K562 (cell line): ENCODE measurements around the gene COLQ. TPM values are rescaled to one million over a fixed set of nuclear protein-coding genes. Genes with fewer than 3 reads are reported as not detected.

Experiments used
- ATAC-seq: fragments of 200-7000 bp; cut with Tn5 transposase; 3 replicates; pipeline ENCODE4 v1.9.1; 2020; ENCODE audit warnings: moderate library complexity
- BruUV-seq: library from RNA; stranded (reverse); fragments of 400-500 nt; replicated peaks from 2 replicates; lab custom pipeline; 2021; lab: Mats Ljungman, UMichigan
- CTCF ChIA-PET: fragments of 300-600 bp; formaldehyde crosslinking; extraction: SDS; loops from one replicate; lab custom pipeline; 2021; ENCODE audit warnings: low intra/inter-chr PET ratio; lab: Yijun Ruan, JAX
- POLR2A ChIA-PET: fragments of 300-600, 350-650 bp; sonication (Branson Sonifier 250); formaldehyde crosslinking; extraction: SDS; loops from one replicate; lab custom pipeline; 2021; ENCODE audit warnings: antibody characterized with exemption, inconsistent platforms; lab: Yijun Ruan, JAX
- DNase-seq, 4 experiments: peaks; one replicate each; pipeline versions ENCODE4 v3.0.0 to v3.0.0-alpha.2; 2011 to 2018; ENCODE audit warnings: low spot score in 3 of 4, mixed read lengths in 3 of 4; ENCODE audit errors: extremely low read depth in 1 of 4
- FAIRE-seq: peaks from 2 replicates; lab custom pipeline; 2011; peaks lifted over from hg19 to GRCh38; lab: Jason Lieb, UNC
- H2AFZ ChIP-seq: 2 replicates; pipeline ENCODE4 v1.6.0; 2011; ENCODE audit warnings: low read depth, low read length, control low read depth, inconsistent platforms
- H3K27ac ChIP-seq: fragments of 200-600 bp; 3 replicates; pipeline ENCODE4 v1.8.0; 2011; ENCODE audit warnings: low read depth, mild to moderate bottlenecking, control low read depth, inconsistent platforms, low read length, moderate library complexity, mixed read lengths; ENCODE audit errors: extremely low read depth
- H3K27me3 ChIP-seq, 2 experiments: fragments of 300-600 bp in 1 of 2; 2 replicates in 1 of 2; 3 replicates in 1 of 2; pipeline versions ENCODE4 v1.6.0 to v1.8.0; 2011; ENCODE audit warnings: inconsistent platforms in 2 of 2, low read length in 2 of 2, mild to moderate bottlenecking in 1 of 2, mixed read lengths in 1 of 2, moderate library complexity in 1 of 2; ENCODE audit not compliant: control insufficient read depth in 2 of 2, insufficient read depth in 2 of 2
- H3K36me3 ChIP-seq: fragments of 300-600 bp; 3 replicates; pipeline ENCODE4 v1.8.0; 2011; ENCODE audit warnings: mild to moderate bottlenecking, low read length, inconsistent platforms; ENCODE audit not compliant: control insufficient read depth, insufficient read depth
- H3K4me1 ChIP-seq, 2 experiments: fragments of 200-600 bp in 1 of 2; replicated peaks in 1 of 2; 2 replicates in 1 of 2; 3 replicates in 1 of 2; pipeline versions ENCODE4 v1.5.1 to v1.8.0; 2011; ENCODE audit warnings: inconsistent platforms in 2 of 2, low read length in 2 of 2, mild to moderate bottlenecking in 1 of 2, mixed read lengths in 1 of 2, moderate library complexity in 1 of 2; ENCODE audit not compliant: control insufficient read depth in 2 of 2, insufficient read depth in 2 of 2
- H3K4me2 ChIP-seq: 2 replicates; pipeline ENCODE4 v1.6.1; 2011; ENCODE audit warnings: low read length, control low read depth, inconsistent platforms, mixed read lengths; ENCODE audit not compliant: insufficient read depth
- H3K4me3 ChIP-seq: fragments of 200-600 bp; sonication (generic), shearing (Covaris generic); 2 replicates; pipeline ENCODE4 v1.5.1; 2016; ENCODE audit warnings: control low read depth, inconsistent platforms
- H3K79me2 ChIP-seq: fragments of 200-600 bp; 3 replicates; pipeline ENCODE4 v1.8.0; 2011; ENCODE audit warnings: low read length, inconsistent platforms; ENCODE audit not compliant: control insufficient read depth, insufficient read depth
- H3K9ac ChIP-seq, 2 experiments: 2 replicates each; pipeline versions ENCODE4 v1.6.0 to v1.6.1; 2011; ENCODE audit warnings: low read depth in 2 of 2, low read length in 2 of 2, control low read depth in 1 of 2, inconsistent platforms in 1 of 2, mild to moderate bottlenecking in 1 of 2, mixed read lengths in 1 of 2; ENCODE audit not compliant: insufficient read depth in 1 of 2
- H3K9me1 ChIP-seq: one replicate; pipeline ENCODE4 v1.6.0; 2011; ENCODE audit warnings: inconsistent platforms, mild to moderate bottlenecking, low read length, moderate library complexity; ENCODE audit not compliant: control insufficient read depth, insufficient read depth
- H3K9me3 ChIP-seq: replicated peaks from 2 replicates; pipeline ENCODE4 v1.5.1; 2011; ENCODE audit warnings: low read depth, low read length, inconsistent platforms; ENCODE audit not compliant: control insufficient read depth, insufficient read depth
- H4K20me1 ChIP-seq: replicated peaks from 2 replicates; pipeline ENCODE4 v1.6.1; 2011; ENCODE audit warnings: low read length, inconsistent platforms, mixed read lengths; ENCODE audit not compliant: control insufficient read depth, insufficient read depth
- CCNT2 ChIP-seq: IDR thresholded peaks from 2 replicates; pipeline ENCODE4 v1.6.1; 2011; ENCODE audit warnings: borderline replicate concordance, low read depth, mild to moderate bottlenecking, moderate library complexity, mixed read lengths, low read length; ENCODE audit not compliant: insufficient read length; ENCODE audit errors: extremely low read depth
- CEBPB ChIP-seq: fragments of 450-650 bp; IDR thresholded peaks from 2 replicates; pipeline ENCODE4 v1.6.1; 2016; ENCODE audit warnings: missing genetic modification characterization, missing compliant biosample characterization
- DEAF1 ChIP-seq: fragments of 450-650 bp; formaldehyde crosslinking; IDR thresholded peaks from 2 replicates; pipeline ENCODE4 v1.4.0; 2020; ENCODE audit warnings: mild to moderate bottlenecking, moderate library complexity
- IRF2 ChIP-seq: sonication (generic); formaldehyde crosslinking; IDR thresholded peaks from 2 replicates; pipeline ENCODE4 v1.8.1; 2022; ENCODE audit warnings: mild to moderate bottlenecking, missing genetic modification reagents
- KAT7 ChIP-seq: sonication (generic); formaldehyde crosslinking; IDR thresholded peaks from 2 replicates; pipeline ENCODE4 v1.8.0; 2022; ENCODE audit warnings: missing genetic modification reagents, mild to moderate bottlenecking, borderline replicate concordance
- KLF10 ChIP-seq: fragments of 250-450 bp; sonication (Bioruptor Pico); IDR thresholded peaks from 2 replicates; pipeline ENCODE4 v1.6.1; 2021; ENCODE audit warnings: matching md5 sums
- PRPF4 ChIP-seq: fragments of 200-400 bp; formaldehyde crosslinking; IDR thresholded peaks from one replicate; pipeline ENCODE4 v1.6.1; 2017; ENCODE audit warnings: low read length, low read depth, mild to moderate bottlenecking; ENCODE audit not compliant: insufficient read depth, poor library complexity, severe bottlenecking
- RBBP5 ChIP-seq: fragments of 200-600 bp; sonication (generic); IDR thresholded peaks from 2 replicates; pipeline ENCODE4 v1.6.1; 2012; ENCODE audit warnings: borderline replicate concordance, mild to moderate bottlenecking, low read length, control low read depth, inconsistent platforms; ENCODE audit not compliant: insufficient read depth, poor library complexity, severe bottlenecking
- RBM25 ChIP-seq: fragments of 200-400 bp; formaldehyde crosslinking; IDR thresholded peaks from 2 replicates; pipeline ENCODE4 v1.6.1; 2018; ENCODE audit warnings: low read length, low read depth, moderate library complexity; ENCODE audit not compliant: severe bottlenecking
- RUNX1 ChIP-seq: sonication (generic); IDR thresholded peaks from 2 replicates; pipeline ENCODE4 v1.6.1; 2016; ENCODE audit warnings: antibody characterized with exemption, low read depth
- SP2 ChIP-seq: IDR thresholded peaks from 2 replicates; pipeline ENCODE4 v1.6.1; 2011; ENCODE audit warnings: mild to moderate bottlenecking, low read depth, low read length, moderate library complexity; ENCODE audit not compliant: poor library complexity, severe bottlenecking; ENCODE audit errors: extremely low read depth
- USF1 ChIP-seq: sonication (generic); formaldehyde crosslinking; IDR thresholded peaks from 2 replicates; pipeline ENCODE4 v1.9.0; 2022; ENCODE audit warnings: mild to moderate bottlenecking, missing genetic modification reagents
- ZNF253 ChIP-seq: fragments of 250-450 bp; sonication (Bioruptor Pico); conservative IDR thresholded peaks from 2 replicates; pipeline ENCODE4 v1.6.1; 2021; ENCODE audit warnings: mild to moderate bottlenecking
- ZNF586 ChIP-seq: fragments of 450-650 bp; formaldehyde crosslinking; conservative IDR thresholded peaks from 2 replicates; pipeline ENCODE4 v1.4.0; 2020; ENCODE audit warnings: mild to moderate bottlenecking, moderate library complexity
- ZNF766 ChIP-seq: fragments of 200-800 bp; sonication (Bioruptor generic); conservative IDR thresholded peaks from 2 replicates; pipeline ENCODE4 v1.6.1; 2016; ENCODE audit warnings: missing genetic modification characterization, missing compliant biosample characterization
- WGBS: fragments of 100-300 bp; shearing (Covaris generic); methylation state at CpG from one replicate; pipeline ENCODE4 v1.1.6; 2016; ENCODE audit warnings: low coverage, mixed read lengths; ENCODE audit not compliant: insufficient coverage; ENCODE audit errors: missing lambda C conversion rate; 5-methylcytosine and 5-hydroxymethylcytosine counted together
- in situ Hi-C: fragments of 300-500 bp; cut with MboI; formaldehyde crosslinking; loops from 4 replicates; pipeline ENCODE4 v1.15.0; 2018; ENCODE audit warnings: inconsistent platforms, mixed read lengths
- intact Hi-C: fragments of 100-400 bp; cut with micrococcal nuclease; formaldehyde crosslinking; loops from 2 replicates; pipeline ENCODE4 v1.14.2; 2022
- polyA plus RNA-seq, 8 experiments: library from polyadenylated mRNA; depleted of rRNA in 4 of 8; stranded (reverse) in 5 of 8; unstranded in 3 of 8; fragments of >200 nt; fragmentation: Nextera tagmentation in 2 of 8; fragmentation: Illumina TruSeq in 1 of 8; extraction: Ambion mirVana in 2 of 8; extraction: Trizol in 1 of 8; gene quantifications; 2 replicates each; pipeline versions ENCODE4 v1.2.1 to v1.2.3, GENCODE V29; 2011 to 2014; ENCODE audit warnings: inconsistent platforms in 1 of 8, missing spikeins in 1 of 8
- total RNA-seq, 7 experiments: library from RNA; depleted of rRNA in 6 of 7; stranded (reverse); fragments of >200 nt in 6 of 7; fragmentation: Illumina TruSeq in 2 of 7; extraction: Trizol in 2 of 7; gene quantifications; 2 replicates each; pipeline versions ENCODE4 v1.2.1 to v1.2.3, GENCODE V29; 2011 to 2021; ENCODE audit warnings: low replicate concordance in 1 of 7

The COLQ gene
- total and polyA plus RNA-seq, 9 of the 15 experiments (the other 6 are each of a cell fraction or from before 2014, with no cell fraction given) = 0.04 to 0.36 (median 0.27) TPM; not detected in 4

DNA sequence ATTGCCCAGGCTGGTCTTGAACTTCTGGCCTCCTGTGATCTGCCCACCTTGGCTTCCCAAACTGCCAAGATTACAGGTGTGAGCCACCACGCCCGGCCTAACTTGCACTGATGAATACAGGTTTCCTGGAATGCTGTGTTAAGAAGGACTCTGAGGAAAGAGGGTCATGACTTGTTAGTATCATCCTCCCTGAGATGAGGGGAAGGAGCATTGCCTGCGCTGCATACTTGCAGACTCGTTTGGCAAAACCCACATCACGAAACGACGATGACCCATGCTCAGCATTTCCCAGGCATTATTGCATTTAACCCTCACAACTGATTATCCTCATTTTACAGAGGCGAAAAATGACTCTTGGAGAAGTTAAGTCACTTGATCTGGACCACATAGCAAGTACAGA is 18.9 kb downstream of the COLQ start:
- Histone ChIP-seq H3K36me3 (no peaks in the 10 kb centered on the region), H3K4me3 (no peak overlapping the region), H3K27ac (no peak overlapping the region), H2AFZ (no peak overlapping the region), H4K20me1 (no peaks in the 10 kb centered on the region), H3K79me2 (no peaks in the 10 kb centered on the region), H3K9me3 (no peaks in the 10 kb centered on the region), H3K27me3 (peaks cover 35 to 75% of the 10 kb centered on the region in 2 experiments), H3K9me1 (no peaks in the 10 kb centered on the region), H3K4me1 (no peaks in the 10 kb centered on the region), H3K4me2 (no peak overlapping the region), H3K9ac (no peak overlapping the region)
- no peak for ATAC-seq
- no peak for FAIRE-seq
- in situ Hi-C loops (no loop called here), intact Hi-C loops (no loop called here)
- BruUV-seq = no TSS peak
- no peak for DNase-seq
- CTCF ChIA-PET = no interaction called here
- POLR2A ChIA-PET = no interaction called here
- WGBS = 0% methylated on average over 8 of the region's 8 CpGs
- TF ChIP-seq RBM25 (peak; percentile 29), PRPF4 (no peak), KAT7 (CRISPR knock-in tag) (no peak), IRF2 (no peak), SP2 (no peak), ZNF253 (CRISPR knock-in tag) (no peak), DEAF1 (CRISPR knock-in tag) (no peak), KLF10 (CRISPR knock-in tag) (no peak), ZNF766 (CRISPR knock-in tag) (no peak), CEBPB (tag) (no peak), RUNX1 (no peak), RBBP5 (no peak), USF1 (CRISPR knock-in tag) (0 out of 2 replicates have a peak, but pooled peaks have one; percentile 11), CCNT2 (no peak), ZNF586 (CRISPR knock-in tag) (no peak)
